Heart right ventricle (tissue), 16 donors: ENCODE results near the gene TPSB2. TPM values are rescaled to one million over a fixed set of nuclear protein-coding genes. Genes with fewer than 3 reads are reported as not detected.

ENCODE experiments used
- ATAC-seq, 8 donors: fragments of 200-7000 bp; cut with Tn5 transposase; one replicate each; pipeline ENCODE4 v1.9.1; 2020; ENCODE audit warnings: mild to moderate bottlenecking in 8 of 8, moderate library complexity in 8 of 8, moderate number of reproducible peaks in 1 of 8
- DNase-seq, 2 donors: peaks; one replicate each; pipeline ENCODE4 v3.0.0-alpha.2; 2020
- H3K27ac ChIP-seq, 10 donors: fragments of 200-600 bp; sonication (generic) in 2 of 10; one replicate each; pipeline versions ENCODE4 v1.5.0 to v1.8.0; 2020 to 2022; ENCODE audit warnings: mild to moderate bottlenecking in 3 of 10
- H3K27me3 ChIP-seq, 7 donors: fragments of 200-600 bp; one replicate each; pipeline ENCODE4 v1.8.0; 2021 to 2022; ENCODE audit warnings: mild to moderate bottlenecking in 2 of 7
- H3K36me3 ChIP-seq, 9 donors: fragments of 200-600 bp; sonication (generic) in 1 of 9; one replicate each; pipeline versions ENCODE4 v1.5.0 to v1.8.0; 2020 to 2022; ENCODE audit warnings: mild to moderate bottlenecking in 2 of 9
- H3K4me1 ChIP-seq, 9 donors: fragments of 200-600 bp; sonication (generic) in 1 of 9; one replicate each; pipeline versions ENCODE4 v1.5.0 to v1.8.0; 2020 to 2022; ENCODE audit warnings: mild to moderate bottlenecking in 4 of 9
- H3K4me3 ChIP-seq, 10 donors: fragments of 200-600 bp; sonication (generic) in 2 of 10; one replicate each; pipeline versions ENCODE4 v1.5.0 to v1.8.0; 2020 to 2022; ENCODE audit warnings: mild to moderate bottlenecking in 7 of 10, moderate library complexity in 2 of 10
- H3K9me3 ChIP-seq, 11 donors: fragments of 200-600 bp in 10 of 11; sonication (generic) in 2 of 11; one replicate each; pipeline versions ENCODE4 v1.5.0 to v1.8.0; 2013 to 2022; ENCODE audit warnings: mild to moderate bottlenecking in 2 of 11, control low read depth in 1 of 11, moderate library complexity in 1 of 11
- CTCF ChIP-seq, 9 donors: fragments of 200-600 bp; sonication (generic) in 2 of 9; IDR thresholded peaks; one replicate each; pipeline versions ENCODE4 v1.5.0 to v1.8.0; 2021 to 2022; ENCODE audit warnings: antibody characterized with exemption in 9 of 9, mild to moderate bottlenecking in 5 of 9, moderate library complexity in 1 of 9
- WGBS, 2 donors: extraction: QIAGEN DNeasy Blood & Tissue Kit; methylation state at CpG; one replicate each; pipeline ENCODE4 v1.1.7; 2013; ENCODE audit warnings: inconsistent platforms in 1 of 2; 5-methylcytosine and 5-hydroxymethylcytosine counted together
- intact Hi-C, 10 donors: fragments of 100-400 bp; cut with DNase I; formaldehyde crosslinking; loops; one replicate each; pipeline versions ENCODE4 v1.11.1 to v1.14.2; 2022
- polyA plus RNA-seq, 2 donors: library from polyadenylated mRNA; stranded (reverse); fragments of 200-250 nt; gene quantifications; one replicate each; pipeline ENCODE4 v1.2.3, GENCODE V29; 2013
- total RNA-seq, 10 donors: library from RNA; stranded (reverse); fragmentation: NEBNext Ultra II Directional in 3 of 10; extraction: Animal tissue kit (Norgen Biotek cat#: 25700) in 3 of 10; gene quantifications; one replicate each; pipeline versions ENCODE4 v1.2.1 to v1.2.4, GENCODE V29; 2021 to 2023
- donor health status: Arrhythmogenic right ventricular cardiomyopathy.
- donor health status: ischemic (EF 13 %, LVEDD 7.1; RV severe dilation, severe dysfunction).
- donor health status: healthy with polysubstance abuse.
- donor health status: DM: no; HTN: yes; CAD: no.
- donor health status: DM: no; HTN: no; CAD: no.
- donor health status: ischemic (EF 25% LVEDD 6.9; RV normal size, moderate dysfunction).
- donor health status: ischemic (EF 25% LVEDD 5.7; RV mildly dilated, moderate dysfunction).
- donor health status: healthy.
- donor health status: DM: yes; HTN: yes; CAD: no.
- donor health status: Ischemic cardiomyopathy.
- donor health status: ischemic (EF 35%, LVEDD 5.7; RV mildly dilated, moderate dysfunction).
- donor health status: nonischemic (EF 11% LVEDD 7.7; RV severe dilation, severe dysfunction).
- donor health status: DM: yes; HTN: yes; CAD: no.
- donor health status: PGD.
- donor health status: ischemic (EF 29% LVEDD 5.4; RV normal size, mild dysfunction).
- donor health status: nonischemic (EF 23%, LVEDD 6.1; RV moderate dilation, normal function).

The TPSB2 gene
- total and polyA plus RNA-seq, 12 donors, result 0.33 to 6.4 (median 1.9) TPM

GRCh38 chr16:1221628-1222552, 8.1 kb downstream of the TPSB2 start:
- no peak for DNase-seq
- no peak for TF ChIP-seq CTCF (IDR thresholded peaks at IDR 0.05)
- Histone ChIP-seq H3K4me1 (no peaks in the 10 kb centered on the region), H3K4me3 (no peak overlapping the region), H3K27ac (no peak overlapping the region), H3K9me3 (no peaks in the 10 kb centered on the region), H3K36me3 (no peaks in the 10 kb centered on the region), H3K27me3 (no peaks in the 10 kb centered on the region)
- WGBS, 2 donors, result 79 to 82% methylated on average over 40 of the region's 40 CpGs
- ATAC-seq, result no peak
- intact Hi-C loops, result no loop called here

- H3K27me3 ChIP-seq, result no peaks in the 10 kb centered on the region
- no peak for ATAC-seq
- 75 to 85% methylated on average over 45 to 48 of the region's 48 CpGs for WGBS, 2 donors
- TF ChIP-seq CTCF (IDR thresholded peaks at IDR 0.05), result no peak
- intact Hi-C loops, result no loop called here
- no peak for DNase-seq
- no peaks in the 10 kb centered on the region for H3K36me3 ChIP-seq
- no peak overlapping the region for H3K4me3 ChIP-seq
- H3K27ac ChIP-seq, result no peak overlapping the region
- no peaks in the 10 kb centered on the region for H3K9me3 ChIP-seq
- H3K4me1 ChIP-seq, result no peaks in the 10 kb centered on the region
Measured at GRCh38 chr16:1220841-1221627, 8.9 kb downstream of the TPSB2 start.

GRCh38 chr16:1220098-1220728, 9.8 kb downstream of the TPSB2 start:
- no peak overlapping the region for H3K27ac ChIP-seq
- H3K4me1 ChIP-seq, result no peaks in the 10 kb centered on the region
- intact Hi-C loops, result no loop called here
- H3K36me3 ChIP-seq, result no peaks in the 10 kb centered on the region
- 92% methylated on average over 51 to 55 of the region's 55 CpGs for WGBS, 2 donors
- no peak for TF ChIP-seq CTCF (IDR thresholded peaks at IDR 0.05)
- no peaks in the 10 kb centered on the region for H3K27me3 ChIP-seq
- no peak overlapping the region for H3K4me3 ChIP-seq
- ATAC-seq, result no peak
- no peaks in the 10 kb centered on the region for H3K9me3 ChIP-seq
- no peak for DNase-seq

DNA sequence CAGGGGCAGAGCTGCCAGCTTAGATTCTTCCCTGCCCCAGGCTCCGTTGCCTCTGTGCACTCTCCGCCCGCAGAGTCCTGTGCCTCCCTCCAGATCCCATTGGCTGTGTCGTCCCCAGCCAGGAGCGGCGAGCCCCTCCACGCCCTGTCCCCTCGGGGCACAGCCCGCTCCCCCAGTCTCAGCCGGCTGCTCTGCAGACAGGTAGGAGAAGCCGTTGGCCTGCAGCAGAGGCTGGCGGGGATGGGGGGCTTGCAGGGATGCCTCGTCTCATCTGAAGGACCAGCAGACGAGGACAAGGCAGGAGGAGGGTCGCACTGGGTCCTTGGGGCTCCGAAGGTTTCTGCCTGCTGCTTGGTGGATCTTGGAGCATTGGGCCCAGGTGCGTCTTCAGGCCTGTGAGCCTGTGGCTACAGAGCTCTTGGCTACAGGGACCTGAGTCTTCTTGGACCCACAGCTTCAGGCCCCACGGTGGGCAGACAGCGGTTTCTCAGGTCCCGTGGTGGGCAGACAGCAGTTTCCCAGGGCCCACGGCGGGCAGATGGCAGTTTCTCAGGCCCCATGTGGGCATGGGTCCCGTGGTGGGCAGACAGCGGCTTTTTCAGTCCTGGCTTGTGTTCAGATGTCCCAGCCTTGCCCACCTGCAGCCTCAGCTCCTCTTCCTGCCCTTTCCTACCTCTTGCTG, 10.9 kb downstream of the TPSB2 start:
- Histone ChIP-seq H3K27ac (no peak overlapping the region), H3K27me3 (no peaks in the 10 kb centered on the region), H3K4me3 (no peak overlapping the region), H3K36me3 (no peaks in the 10 kb centered on the region), H3K4me1 (no peaks in the 10 kb centered on the region), H3K9me3 (no peaks in the 10 kb centered on the region)
- 83 to 86% methylated on average over 24 of the region's 24 CpGs for WGBS, 2 donors
- no peak for ATAC-seq
- intact Hi-C loops, result no loop called here
- TF ChIP-seq CTCF (IDR thresholded peaks at IDR 0.05), result no peak
- no peak for DNase-seq
